Esophagus muscularis mucosa (tissue), 4 donors: ENCODE data around the gene LILRA2. TPM values are rescaled to one million over a fixed set of nuclear protein-coding genes. Genes with fewer than 3 reads are reported as not detected.

ENCODE experiments used
- DNase-seq: peaks from one replicate; pipeline ENCODE4 v3.0.0-alpha.2; 2017; ENCODE audit errors: extremely low spot score
- H3K27ac ChIP-seq, 4 donors: fragments of 200-600 bp; sonication (generic); replicated peaks in 1 of 4; 1 replicate in 3 of 4; 2 replicates in 1 of 4; pipeline ENCODE4 v1.5.1; 2016 to 2019; ENCODE audit warnings: mild to moderate bottlenecking in 1 of 4
- H3K27me3 ChIP-seq, 4 donors: fragments of 200-600 bp; sonication (generic); one replicate each; pipeline versions ENCODE4 v1.5.1 to v1.6.0; 2016 to 2019
- H3K36me3 ChIP-seq, 4 donors: fragments of 200-600 bp; sonication (generic); one replicate each; pipeline ENCODE4 v1.5.1; 2016 to 2019
- H3K4me1 ChIP-seq, 4 donors: fragments of 200-600 bp; sonication (generic); one replicate each; pipeline ENCODE4 v1.5.1; 2016 to 2019
- H3K4me3 ChIP-seq, 4 donors: fragments of 200-600 bp; sonication (generic); 1 replicate in 2 of 4; 2 replicates in 2 of 4; pipeline ENCODE4 v1.5.1; 2016 to 2019; ENCODE audit warnings: mild to moderate bottlenecking in 4 of 4, moderate library complexity in 1 of 4
- H3K9me3 ChIP-seq, 4 donors: fragments of 200-600 bp; sonication (generic); 1 replicate in 3 of 4; 2 replicates in 1 of 4; pipeline ENCODE4 v1.5.1; 2016 to 2019
- EP300 ChIP-seq: sonication (generic); formaldehyde crosslinking; IDR thresholded peaks from one replicate; pipeline ENCODE4 v1.6.1; 2017; ENCODE audit warnings: antibody characterized with exemption
- POLR2A ChIP-seq: fragments of 450-650 bp; IDR thresholded peaks from one replicate; pipeline ENCODE4 v1.6.1; 2017; ENCODE audit warnings: antibody characterized with exemption, moderate library complexity, mild to moderate bottlenecking, low read depth
- POLR2AphosphoS5 ChIP-seq, 2 donors: sonication (generic); formaldehyde crosslinking; IDR thresholded peaks; one replicate each; pipeline ENCODE4 v1.6.1; 2017; ENCODE audit warnings: antibody characterized with exemption in 2 of 2
- WGBS: methylation state at CpG from one replicate; pipeline ENCODE4 v1.1.5; 2018; 5-methylcytosine and 5-hydroxymethylcytosine counted together
- intact Hi-C: fragments of 100-400 bp; cut with DNase I; formaldehyde crosslinking; loops from one replicate; pipeline ENCODE4 v1.15.1; 2023
- total RNA-seq, 4 donors: library from RNA; depleted of rRNA; stranded (reverse); fragments of >200 nt; gene quantifications; one replicate each; pipeline versions ENCODE4 v1.1.0 to v1.2.1, GENCODE V29; 2016
- TF ChIP-seq, protein P1 (sequence below), 3 experiments: fragments of 200-600 bp in 2 of 3; fragments of 450-650 bp in 1 of 3; sonication (generic) in 2 of 3; IDR thresholded peaks; one replicate each; pipeline ENCODE4 v1.5.1; 2017 to 2019; ENCODE audit warnings: antibody characterized with exemption in 3 of 3, mild to moderate bottlenecking in 2 of 3, moderate library complexity in 1 of 3

The LILRA2 gene
- total RNA-seq, 4 donors from 2014 or later, result 0.83 to 4.6 (median 2.3) TPM

DNA sequence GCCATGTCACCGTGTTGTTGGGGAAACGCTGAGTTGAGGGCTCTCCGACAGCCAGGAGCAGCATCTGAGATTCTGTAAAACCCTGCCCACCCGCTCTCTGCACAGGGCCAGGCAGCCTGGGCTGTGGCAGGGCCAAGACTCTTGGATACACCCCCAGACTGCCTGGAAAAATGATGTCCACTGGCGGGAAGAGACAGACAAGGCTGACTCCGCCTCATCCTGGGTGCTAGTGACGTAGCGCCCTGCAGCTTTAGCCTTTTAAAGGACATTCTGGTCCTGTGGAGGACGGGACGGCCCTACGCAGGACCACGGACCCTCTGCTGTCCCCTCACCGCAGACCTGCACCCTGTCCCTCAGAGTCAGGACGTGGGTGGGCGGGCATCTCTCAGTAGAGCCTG lies 20.7 kb upstream of the LILRA2 start:
- TF ChIP-seq POLR2AphosphoS5 (IDR thresholded peaks at IDR 0.05) (no peak), POLR2A (no peak), EP300 (no peak)
- TF ChIP-seq, protein P1, sequence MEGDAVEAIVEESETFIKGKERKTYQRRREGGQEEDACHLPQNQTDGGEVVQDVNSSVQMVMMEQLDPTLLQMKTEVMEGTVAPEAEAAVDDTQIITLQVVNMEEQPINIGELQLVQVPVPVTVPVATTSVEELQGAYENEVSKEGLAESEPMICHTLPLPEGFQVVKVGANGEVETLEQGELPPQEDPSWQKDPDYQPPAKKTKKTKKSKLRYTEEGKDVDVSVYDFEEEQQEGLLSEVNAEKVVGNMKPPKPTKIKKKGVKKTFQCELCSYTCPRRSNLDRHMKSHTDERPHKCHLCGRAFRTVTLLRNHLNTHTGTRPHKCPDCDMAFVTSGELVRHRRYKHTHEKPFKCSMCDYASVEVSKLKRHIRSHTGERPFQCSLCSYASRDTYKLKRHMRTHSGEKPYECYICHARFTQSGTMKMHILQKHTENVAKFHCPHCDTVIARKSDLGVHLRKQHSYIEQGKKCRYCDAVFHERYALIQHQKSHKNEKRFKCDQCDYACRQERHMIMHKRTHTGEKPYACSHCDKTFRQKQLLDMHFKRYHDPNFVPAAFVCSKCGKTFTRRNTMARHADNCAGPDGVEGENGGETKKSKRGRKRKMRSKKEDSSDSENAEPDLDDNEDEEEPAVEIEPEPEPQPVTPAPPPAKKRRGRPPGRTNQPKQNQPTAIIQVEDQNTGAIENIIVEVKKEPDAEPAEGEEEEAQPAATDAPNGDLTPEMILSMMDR (IDR thresholded peaks at IDR 0.05), result no peak

DNA sequence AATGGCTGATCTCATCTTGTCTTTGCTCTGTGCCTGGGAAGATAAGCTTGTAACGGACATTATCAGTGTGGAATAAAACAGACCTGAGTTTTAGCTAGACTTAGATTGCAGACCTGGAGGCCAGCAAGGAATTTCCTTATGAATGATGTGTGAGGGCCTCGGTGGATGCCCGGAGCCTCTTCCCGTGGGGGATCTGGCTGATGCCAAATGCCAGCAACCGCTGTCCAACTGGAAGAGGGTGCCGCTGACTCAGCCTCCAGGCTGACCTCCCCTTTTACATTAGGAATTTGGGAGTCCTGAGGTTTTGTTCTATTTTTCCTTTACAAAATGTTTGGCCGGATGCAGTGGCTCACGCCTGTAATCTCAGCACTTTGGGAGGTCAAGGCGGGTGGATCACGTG lies 19.6 kb upstream of the LILRA2 start:
- Histone ChIP-seq H3K27ac (no peak overlapping the region), H3K27me3 (peaks cover 0 to 41% (median 0%) of the 10 kb centered on the region in 4 donors), H3K4me3 (no peak overlapping the region), H3K9me3 (no peaks in the 10 kb centered on the region), H3K4me1 (no peaks in the 10 kb centered on the region), H3K36me3 (no peaks in the 10 kb centered on the region)
- WGBS, result 80% methylated on average over 10 of the region's 10 CpGs
- intact Hi-C loops, result no loop called here
- TF ChIP-seq, protein P1 (IDR thresholded peaks at IDR 0.05), result no peak
- TF ChIP-seq EP300 (no peak), POLR2A (no peak), POLR2AphosphoS5 (IDR thresholded peaks at IDR 0.05) (no peak)
- DNase-seq, result peak; percentile 12

More for the DNA sequence above, 20.7 kb upstream of the LILRA2 start:
- 82% methylated on average over 10 of the region's 15 CpGs for WGBS
- no peak overlapping the region for H3K27ac ChIP-seq
- H3K4me1 ChIP-seq, result no peaks in the 10 kb centered on the region
- peak; percentile 68 for DNase-seq
- H3K4me3 ChIP-seq, result no peak overlapping the region
- H3K36me3 ChIP-seq, result no peaks in the 10 kb centered on the region
- intact Hi-C loops, result no loop called here
- peaks cover 0 to 32% (median 0%) of the 10 kb centered on the region in 4 donors for H3K27me3 ChIP-seq
- H3K9me3 ChIP-seq, result no peaks in the 10 kb centered on the region

DNA sequence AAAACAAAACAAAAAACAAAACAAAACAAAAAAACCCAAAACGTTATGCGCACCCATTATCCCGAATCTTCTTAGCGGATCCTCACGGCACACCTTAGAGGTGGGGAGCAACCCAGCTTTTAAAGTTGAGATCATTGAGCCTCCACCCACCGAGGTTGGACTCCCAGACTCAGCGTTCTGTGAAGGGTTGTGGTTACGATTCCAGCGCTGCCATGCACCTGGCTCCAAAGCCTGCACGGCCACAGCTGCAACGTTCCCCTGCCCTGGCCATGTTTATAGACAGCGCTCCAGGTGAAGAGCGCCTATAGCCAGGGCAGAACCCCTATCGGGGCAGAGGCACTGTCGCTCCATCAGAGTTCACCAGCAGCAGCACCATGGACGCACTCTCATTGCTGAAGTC lies 18.7 kb upstream of the LILRA2 start:
- H3K27me3 ChIP-seq, result peaks cover 0 to 41% (median 0%) of the 10 kb centered on the region in 4 donors
- no peaks in the 10 kb centered on the region for H3K9me3 ChIP-seq
- no peaks in the 10 kb centered on the region for H3K4me1 ChIP-seq
- 84% methylated on average over 10 of the region's 16 CpGs for WGBS
- TF ChIP-seq POLR2AphosphoS5 (IDR thresholded peaks at IDR 0.05), result no peak
- H3K27ac ChIP-seq, result no peak overlapping the region
- no peak overlapping the region for H3K4me3 ChIP-seq
- intact Hi-C loops, result no loop called here
- H3K36me3 ChIP-seq, result no peaks in the 10 kb centered on the region
- no peak for DNase-seq

DNA sequence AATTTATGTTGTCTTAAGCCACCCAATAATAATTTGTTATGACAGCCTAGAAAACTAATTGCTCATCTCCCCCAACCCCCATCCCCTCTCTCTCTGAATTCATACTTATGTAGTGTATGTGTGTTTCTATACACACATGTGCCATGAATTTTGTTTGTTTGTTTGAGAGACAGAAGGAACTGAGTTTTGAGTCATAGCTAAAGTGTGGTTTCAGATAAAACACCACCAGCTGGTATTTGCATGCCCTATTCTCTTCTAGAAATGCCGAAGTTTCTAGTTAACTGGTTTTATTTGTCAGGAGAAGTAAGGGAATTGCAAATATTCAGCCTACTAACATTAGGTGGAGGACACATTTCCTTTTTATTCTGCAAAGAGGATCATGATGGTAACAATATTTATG lies 17.4 kb upstream of the LILRA2 start:
- H3K36me3 ChIP-seq, result no peaks in the 10 kb centered on the region
- H3K27ac ChIP-seq, result no peak overlapping the region
- intact Hi-C loops, result no loop called here
- H3K27me3 ChIP-seq, result peaks cover 0 to 47% (median 0%) of the 10 kb centered on the region in 4 donors
- TF ChIP-seq POLR2A (no peak), EP300 (no peak), POLR2AphosphoS5 (IDR thresholded peaks at IDR 0.05) (no peak)
- TF ChIP-seq, protein P1 (IDR thresholded peaks at IDR 0.05), result no peak
- 86% methylated on average over 1 of the region's 1 CpG for WGBS
- peak; percentile 10 for DNase-seq
- no peaks in the 10 kb centered on the region for H3K4me1 ChIP-seq
- no peaks in the 10 kb centered on the region for H3K9me3 ChIP-seq
- H3K4me3 ChIP-seq, result no peak overlapping the region

DNA sequence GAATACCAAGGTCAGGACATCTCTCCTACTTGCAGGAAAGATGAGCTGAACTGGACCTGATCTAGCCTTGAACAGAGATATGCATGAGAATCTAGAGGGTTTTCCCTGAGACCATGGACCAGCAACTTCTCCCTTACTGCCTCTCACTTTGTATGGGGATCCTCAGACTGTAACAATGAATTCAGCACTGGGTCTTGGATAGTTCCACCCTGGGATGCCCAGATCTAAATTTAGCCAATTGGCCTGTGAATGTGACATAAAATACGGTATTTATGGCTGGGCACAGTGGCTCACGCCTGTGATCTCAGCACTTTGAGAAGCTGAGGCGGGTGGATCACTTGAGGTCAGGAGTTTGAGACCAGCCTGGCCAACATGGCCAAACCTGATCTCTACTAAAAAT lies 15.3 kb upstream of the LILRA2 start:
- no peak overlapping the region for H3K27ac ChIP-seq
- H3K4me1 ChIP-seq, result no peaks in the 10 kb centered on the region
- TF ChIP-seq, protein P1 (IDR thresholded peaks at IDR 0.05), result no peak
- no peak for TF ChIP-seq POLR2A
- no peak for TF ChIP-seq POLR2AphosphoS5 (IDR thresholded peaks at IDR 0.05)
- no peaks in the 10 kb centered on the region for H3K36me3 ChIP-seq
- no peak overlapping the region for H3K4me3 ChIP-seq
- 54% methylated on average over 3 of the region's 3 CpGs for WGBS
- intact Hi-C loops, result no loop called here
- H3K9me3 ChIP-seq, result no peaks in the 10 kb centered on the region
- peaks cover 0 to 50% (median 0%) of the 10 kb centered on the region in 4 donors for H3K27me3 ChIP-seq
- peak; percentile 53 for DNase-seq
